ENCODE measurements around the gene BCL11B. TPM values are rescaled to one million over a fixed set of nuclear protein-coding genes. Genes with fewer than 3 reads are reported as not detected.

BCL11B gene
- polyA plus RNA-seq, 3 donors, result 0.01 TPM; not detected in 2

- H3K79me2 ChIP-seq (ENCODE audit: insufficient read depth, low read length), result no peaks in the 10 kb centered on the region
- H2AFZ ChIP-seq (ENCODE audit: insufficient read depth, low read depth, low read length, poor library complexity, severe bottlenecking), result no peak overlapping the region
- Mint-ChIP-seq H3K36me3 (no peaks in the 10 kb centered on the region), H3K27ac (no peak overlapping the region), H3K9me3 (peaks cover 0 to 11% (median 3%) of the 10 kb centered on the region in 7 donors), H3K27me3 (ENCODE audit: low read depth in 3 of 3) (peaks cover 0 to 13% (median 6%) of the 10 kb centered on the region in 3 donors), H3K4me1 (peaks cover 3% of the 10 kb centered on the region), H3K4me3 (no peak overlapping the region)
- H3K36me3 ChIP-seq (replicated peaks in 1 of 2; ENCODE audit: control insufficient read depth in 1 of 2, insufficient read depth in 2 of 2, low read length in 2 of 2), result no peaks in the 10 kb centered on the region
- H3K4me3 ChIP-seq (replicated peaks in 1 of 3; ENCODE audit: low read depth in 2 of 3, low read length in 3 of 3), result no peak overlapping the region
- TF ChIP-seq CTCF (IDR thresholded peaks at IDR 0.05), result no peak
- H3K4me2 ChIP-seq (replicated peaks; ENCODE audit: extremely low read depth, low read length, poor library complexity, severe bottlenecking), result no peak overlapping the region
- no peaks in the 10 kb centered on the region for H3K9me3 ChIP-seq (replicated peaks in 1 of 2; ENCODE audit: control insufficient read depth in 1 of 2, insufficient read depth in 1 of 2, low read length in 2 of 2)
- 83% methylated on average over 1 of the region's 1 CpG for WGBS (ENCODE audit: insufficient coverage)
- no peak overlapping the region for H3K9ac ChIP-seq (ENCODE audit: insufficient read depth, low read length, poor library complexity, severe bottlenecking)
- H3K27ac ChIP-seq (ENCODE audit: low read depth in 1 of 2, low read length in 2 of 2), result no peak overlapping the region
- intact Hi-C loops (cut with micrococcal nuclease), result no loop called here
- H3K27me3 ChIP-seq (ENCODE audit: control insufficient read depth in 2 of 2, insufficient read depth in 2 of 2, low read length in 2 of 2), result no peaks in the 10 kb centered on the region
- no peaks in the 10 kb centered on the region for H3K4me1 ChIP-seq (ENCODE audit: control insufficient read depth in 1 of 2, insufficient read depth in 2 of 2, low read length in 2 of 2)
- no peak for DNase-seq
- H4K20me1 ChIP-seq (ENCODE audit: insufficient read depth, low read length), result no peaks in the 10 kb centered on the region
Measured at GRCh38 chr14:99313234-99313633, 41.2 kb upstream of the BCL11B start.

DNA sequence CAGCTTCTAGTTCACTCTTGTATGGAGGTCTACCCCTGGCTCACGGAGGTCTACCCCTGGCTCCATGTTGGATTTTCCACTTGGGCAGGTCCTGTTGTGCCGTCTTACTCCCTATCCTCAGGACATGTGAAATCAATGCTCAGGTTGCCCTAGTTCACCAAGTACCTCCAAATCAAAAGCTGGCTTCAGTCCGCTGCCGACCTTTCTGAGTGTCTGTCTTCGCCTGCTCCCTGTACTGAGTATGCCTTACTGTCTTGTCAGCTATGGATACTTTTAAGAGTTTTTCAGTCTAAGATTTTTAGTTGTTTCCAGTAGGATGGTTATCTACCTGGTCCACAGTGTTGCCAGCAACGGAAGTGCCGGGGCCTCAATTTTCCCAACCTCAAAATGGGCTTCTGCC lies 40.1 kb upstream of the BCL11B start:
- no peak overlapping the region for H2AFZ ChIP-seq (ENCODE audit: insufficient read depth, low read depth, low read length, poor library complexity, severe bottlenecking)
- H3K9me3 Mint-ChIP-seq, result peaks cover 0 to 9% (median 3%) of the 10 kb centered on the region in 7 donors
- no peak overlapping the region for H3K4me3 Mint-ChIP-seq
- H3K9ac ChIP-seq (ENCODE audit: insufficient read depth, low read length, poor library complexity, severe bottlenecking), result no peak overlapping the region
- H3K27ac Mint-ChIP-seq, result no peak overlapping the region
- no peak for TF ChIP-seq CTCF (IDR thresholded peaks at IDR 0.05)
- no peaks in the 10 kb centered on the region for H3K79me2 ChIP-seq (ENCODE audit: insufficient read depth, low read length)
- no peaks in the 10 kb centered on the region for H4K20me1 ChIP-seq (ENCODE audit: insufficient read depth, low read length)
- intact Hi-C loops (cut with micrococcal nuclease), result no loop called here
- no peaks in the 10 kb centered on the region for H3K36me3 ChIP-seq (replicated peaks in 1 of 2; ENCODE audit: control insufficient read depth in 1 of 2, insufficient read depth in 2 of 2, low read length in 2 of 2)
- no peaks in the 10 kb centered on the region for H3K4me1 ChIP-seq (ENCODE audit: control insufficient read depth in 1 of 2, insufficient read depth in 2 of 2, low read length in 2 of 2)
- 93% methylated on average over 2 of the region's 7 CpGs for WGBS (ENCODE audit: insufficient coverage)
- H3K9me3 ChIP-seq (replicated peaks in 1 of 2; ENCODE audit: control insufficient read depth in 1 of 2, insufficient read depth in 1 of 2, low read length in 2 of 2), result no peaks in the 10 kb centered on the region
- no peak for DNase-seq
- no peak overlapping the region for H3K27ac ChIP-seq (ENCODE audit: low read depth in 1 of 2, low read length in 2 of 2)
- no peak overlapping the region for H3K4me3 ChIP-seq (replicated peaks in 1 of 3; ENCODE audit: low read depth in 2 of 3, low read length in 3 of 3)
- H3K27me3 Mint-ChIP-seq (ENCODE audit: low read depth in 3 of 3), result peaks cover 0 to 15% (median 7%) of the 10 kb centered on the region in 3 donors
- no peaks in the 10 kb centered on the region for H3K27me3 ChIP-seq (ENCODE audit: control insufficient read depth in 2 of 2, insufficient read depth in 2 of 2, low read length in 2 of 2)
- H3K4me1 Mint-ChIP-seq, result peaks cover 3% of the 10 kb centered on the region
- no peak overlapping the region for H3K4me2 ChIP-seq (replicated peaks; ENCODE audit: extremely low read depth, low read length, poor library complexity, severe bottlenecking)
- no peaks in the 10 kb centered on the region for H3K36me3 Mint-ChIP-seq
